WI38 (cell line): Measurements from ENCODE around the gene ARID5B.

Experiments used
- H3K4me3 ChIP-seq: 2 replicates; pipeline ENCODE4 v1.5.1; 2011; ENCODE audit warnings: low read depth, mild to moderate bottlenecking, control low read depth, low read length
- TF ChIP-seq, protein P1 (sequence below): IDR thresholded peaks from 2 replicates; pipeline ENCODE4 v1.5.1; 2012; ENCODE audit warnings: low read depth, mild to moderate bottlenecking, control low read depth, low read length

Gene ARID5B

GRCh38 chr10:61901829-61902444 lies 438 bp downstream of the ARID5B start:
- TF ChIP-seq, protein P1, sequence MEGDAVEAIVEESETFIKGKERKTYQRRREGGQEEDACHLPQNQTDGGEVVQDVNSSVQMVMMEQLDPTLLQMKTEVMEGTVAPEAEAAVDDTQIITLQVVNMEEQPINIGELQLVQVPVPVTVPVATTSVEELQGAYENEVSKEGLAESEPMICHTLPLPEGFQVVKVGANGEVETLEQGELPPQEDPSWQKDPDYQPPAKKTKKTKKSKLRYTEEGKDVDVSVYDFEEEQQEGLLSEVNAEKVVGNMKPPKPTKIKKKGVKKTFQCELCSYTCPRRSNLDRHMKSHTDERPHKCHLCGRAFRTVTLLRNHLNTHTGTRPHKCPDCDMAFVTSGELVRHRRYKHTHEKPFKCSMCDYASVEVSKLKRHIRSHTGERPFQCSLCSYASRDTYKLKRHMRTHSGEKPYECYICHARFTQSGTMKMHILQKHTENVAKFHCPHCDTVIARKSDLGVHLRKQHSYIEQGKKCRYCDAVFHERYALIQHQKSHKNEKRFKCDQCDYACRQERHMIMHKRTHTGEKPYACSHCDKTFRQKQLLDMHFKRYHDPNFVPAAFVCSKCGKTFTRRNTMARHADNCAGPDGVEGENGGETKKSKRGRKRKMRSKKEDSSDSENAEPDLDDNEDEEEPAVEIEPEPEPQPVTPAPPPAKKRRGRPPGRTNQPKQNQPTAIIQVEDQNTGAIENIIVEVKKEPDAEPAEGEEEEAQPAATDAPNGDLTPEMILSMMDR, result no peak

DNA sequence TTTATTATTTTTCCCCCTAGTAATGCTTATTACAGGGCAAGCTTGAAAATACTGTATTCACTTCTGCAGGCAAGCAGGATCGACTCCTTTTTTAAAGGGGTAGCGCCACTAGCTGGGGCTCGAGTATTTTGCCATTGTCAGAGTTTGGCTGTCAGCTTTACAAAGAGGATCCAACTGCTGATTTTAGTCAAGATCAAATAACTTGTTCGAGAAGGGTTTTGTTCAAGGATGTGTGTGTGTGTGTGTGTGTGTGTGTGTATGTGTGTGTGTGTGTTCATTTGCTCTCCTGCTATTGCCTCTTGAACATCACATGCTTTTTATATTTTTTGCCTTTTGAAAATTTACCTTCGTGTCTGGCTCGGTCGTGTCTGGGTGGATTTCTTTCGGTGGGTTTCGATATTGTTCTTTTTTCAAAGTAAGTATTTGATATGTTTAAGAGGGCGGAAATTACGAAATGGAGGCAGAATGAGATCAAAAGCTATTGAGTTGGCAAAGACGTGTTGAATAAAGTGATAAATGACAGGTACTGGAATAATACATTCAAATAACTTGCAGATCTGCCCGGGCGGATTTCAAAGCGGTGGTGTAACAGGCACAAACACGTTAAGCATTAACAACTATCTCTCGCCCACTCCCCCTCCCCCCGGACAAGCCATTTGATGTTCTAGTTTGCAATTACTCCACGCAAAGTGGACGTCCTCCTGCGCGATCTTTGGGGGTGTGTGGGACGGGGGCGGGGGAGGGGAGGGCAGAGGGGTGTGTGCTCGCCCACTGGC lies 1.1 kb downstream of the ARID5B start:
- TF ChIP-seq, protein P1, result no peak
- peak overlapping the region; percentile 91 for H3K4me3 ChIP-seq

More at GRCh38 chr10:61901829-61902444, 438 bp downstream of the ARID5B start:
- H3K4me3 ChIP-seq, result peak overlapping the region; percentile 91

DNA sequence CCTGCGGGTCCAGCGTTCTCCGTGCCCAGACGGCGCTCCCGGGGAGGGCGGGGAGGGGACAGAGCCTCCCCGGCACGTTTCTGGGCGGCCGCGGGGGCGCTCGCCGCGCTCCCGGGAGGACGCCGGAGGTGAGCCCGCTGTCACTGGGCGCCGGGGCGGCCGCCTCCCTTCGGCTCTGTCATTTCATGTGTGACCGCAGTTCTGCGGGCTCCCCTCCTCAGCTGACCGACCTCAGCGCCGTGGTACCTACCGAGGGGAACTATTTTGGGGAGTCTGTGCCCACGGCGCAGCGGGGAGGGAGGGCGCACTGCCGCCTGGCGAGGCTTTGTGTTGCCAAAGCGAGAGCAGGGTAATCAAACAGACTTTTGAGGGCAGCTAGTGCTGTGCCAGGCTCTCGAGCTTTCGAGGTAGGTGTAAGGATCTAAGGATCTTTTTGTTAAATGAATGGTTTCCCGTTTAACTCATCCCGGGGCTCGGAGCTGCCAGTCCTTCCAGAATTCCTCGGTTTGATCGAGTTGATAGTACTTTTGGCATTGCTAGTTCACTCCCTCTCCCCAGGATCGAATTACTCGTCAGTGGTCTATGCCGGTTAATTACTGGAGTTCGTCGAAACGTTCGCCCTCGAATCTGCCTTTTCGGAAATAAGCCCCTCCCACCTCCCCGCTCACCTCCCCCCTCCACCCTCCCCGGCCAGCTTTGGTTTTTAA lies 1.9 kb downstream of the ARID5B start:
- peak overlapping the region; percentile 91 for H3K4me3 ChIP-seq
- TF ChIP-seq, protein P1, result 0 out of 2 replicates have a peak, but pooled peaks have one; percentile 7

DNA sequence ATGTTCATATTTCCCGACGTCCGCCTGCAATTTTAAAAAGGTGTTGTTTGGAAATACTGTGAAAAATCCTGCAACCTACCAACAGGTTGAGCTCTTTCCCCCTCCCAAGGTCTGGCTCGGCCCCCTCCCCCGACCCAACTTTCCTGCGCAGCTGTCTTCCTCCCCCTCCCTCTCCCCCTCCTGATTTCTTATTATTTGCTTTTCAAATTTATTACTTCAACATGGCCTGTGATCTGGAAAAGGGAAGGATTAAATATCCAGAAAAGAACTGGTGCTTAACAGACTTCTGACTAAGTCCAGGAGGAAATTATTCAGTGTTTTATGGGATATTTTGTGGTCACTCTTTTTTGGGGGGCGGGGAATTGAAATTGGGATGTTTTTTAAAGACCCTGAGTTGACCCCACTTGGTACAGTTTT lies 2.4 kb downstream of the ARID5B start:
- TF ChIP-seq, protein P1, result no peak
- peak overlapping the region; percentile 91 for H3K4me3 ChIP-seq

GRCh38 chr10:61904733-61905725 lies 3.5 kb downstream of the ARID5B start:
- H3K4me3 ChIP-seq, result peak overlapping the region; percentile 91
- TF ChIP-seq, protein P1, result no peak

- TF ChIP-seq, protein P1, result no peak
- no peak overlapping the region for H3K4me3 ChIP-seq
Measured at GRCh38 chr10:61905837-61906561, 4.5 kb downstream of the ARID5B start.
